ENCODE results near the gene MAMDC4.

Gene MAMDC4

DNA sequence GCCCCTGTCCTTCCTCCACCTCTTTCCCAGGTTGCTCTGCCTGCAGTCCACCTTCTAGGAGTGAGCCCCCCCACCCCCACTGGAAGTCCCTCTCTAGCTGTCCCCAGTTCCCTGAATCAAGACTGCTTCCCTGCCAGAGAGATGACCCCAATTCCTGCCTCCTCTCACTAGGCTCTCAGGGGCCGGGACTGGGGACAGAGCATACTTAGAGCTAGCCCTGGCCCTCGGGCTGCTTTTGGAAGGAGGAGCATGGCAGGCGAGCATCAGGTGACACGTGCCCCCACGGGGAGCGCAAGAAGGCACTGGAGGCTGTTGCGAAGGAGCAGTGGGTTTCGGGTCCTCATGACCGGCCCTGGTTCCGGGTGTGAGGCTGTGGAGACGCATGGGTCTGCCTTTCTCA, 43.9 kb downstream of the MAMDC4 start:
- DNase-seq, result no peak

DNA sequence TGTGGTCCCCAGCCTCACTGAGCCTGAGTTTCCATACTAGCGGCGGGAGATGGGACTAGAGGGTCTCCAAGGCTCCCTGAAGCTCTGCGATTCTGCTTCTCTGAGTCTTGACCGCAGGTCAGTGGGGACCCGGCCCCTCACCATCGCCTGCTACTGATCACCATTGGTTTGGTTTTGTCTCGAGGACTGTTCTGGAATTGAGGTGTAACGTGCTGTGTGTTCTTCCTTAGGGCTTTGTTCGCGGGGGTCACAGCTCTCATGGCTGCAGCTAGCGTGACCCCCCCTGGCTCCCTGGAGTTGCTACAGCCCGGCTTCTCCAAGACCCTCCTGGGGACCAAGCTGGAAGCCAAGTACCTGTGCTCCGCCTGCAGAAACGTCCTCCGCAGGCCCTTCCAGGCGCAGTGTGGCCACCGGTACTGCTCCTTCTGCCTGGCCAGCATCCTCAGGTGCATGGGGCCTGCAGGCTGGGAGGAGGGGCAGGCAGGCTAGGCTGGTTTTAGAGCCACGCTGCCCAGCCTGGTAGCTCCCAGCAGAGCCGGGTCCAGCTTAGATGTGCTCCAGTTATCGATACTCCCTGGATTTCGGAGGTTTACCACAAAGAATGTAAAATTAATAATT, 46.4 kb downstream of the MAMDC4 start:
- no peak for DNase-seq

DNA sequence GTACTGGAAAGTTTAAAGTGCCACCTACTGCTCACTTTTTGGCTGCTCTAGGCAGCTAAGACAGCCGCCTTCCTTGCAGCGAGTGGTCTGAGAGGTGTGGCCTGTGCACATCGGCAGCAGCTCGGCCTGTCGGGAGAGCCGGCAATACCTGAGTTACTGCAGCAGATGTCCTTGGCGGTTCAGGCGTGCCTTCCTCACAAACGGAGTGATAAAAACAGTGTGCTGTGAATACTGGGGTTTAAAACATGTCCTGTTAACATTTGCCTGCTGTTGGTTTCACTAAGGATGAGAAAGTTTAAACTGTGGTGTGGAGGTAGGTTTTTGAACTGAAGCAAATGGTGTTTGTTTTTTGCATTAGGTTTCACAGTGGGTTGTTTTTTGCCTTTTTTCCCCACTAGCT, 47.0 kb downstream of the MAMDC4 start:
- no peak for DNase-seq

DNA sequence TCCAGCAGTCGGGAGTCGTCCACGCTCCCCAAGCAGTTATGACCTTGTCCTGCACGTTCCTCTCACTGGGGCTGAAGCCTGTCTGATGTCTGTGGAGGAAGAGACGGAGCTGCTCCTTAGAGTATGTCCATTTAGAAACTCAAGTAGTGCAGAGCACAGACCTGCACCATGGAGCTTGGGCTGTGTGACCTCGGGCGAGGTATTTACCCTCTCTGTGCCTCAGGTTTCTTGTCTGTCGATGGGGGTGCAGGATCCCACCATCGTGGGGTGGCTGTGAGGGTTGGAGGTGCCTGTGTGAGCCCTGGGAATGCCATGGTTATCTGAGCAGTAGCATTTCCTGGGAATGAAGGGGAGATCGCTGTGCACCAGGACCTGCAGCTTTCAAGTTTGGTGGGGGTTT, 48.4 kb downstream of the MAMDC4 start:
- DNase-seq, result no peak

DNA sequence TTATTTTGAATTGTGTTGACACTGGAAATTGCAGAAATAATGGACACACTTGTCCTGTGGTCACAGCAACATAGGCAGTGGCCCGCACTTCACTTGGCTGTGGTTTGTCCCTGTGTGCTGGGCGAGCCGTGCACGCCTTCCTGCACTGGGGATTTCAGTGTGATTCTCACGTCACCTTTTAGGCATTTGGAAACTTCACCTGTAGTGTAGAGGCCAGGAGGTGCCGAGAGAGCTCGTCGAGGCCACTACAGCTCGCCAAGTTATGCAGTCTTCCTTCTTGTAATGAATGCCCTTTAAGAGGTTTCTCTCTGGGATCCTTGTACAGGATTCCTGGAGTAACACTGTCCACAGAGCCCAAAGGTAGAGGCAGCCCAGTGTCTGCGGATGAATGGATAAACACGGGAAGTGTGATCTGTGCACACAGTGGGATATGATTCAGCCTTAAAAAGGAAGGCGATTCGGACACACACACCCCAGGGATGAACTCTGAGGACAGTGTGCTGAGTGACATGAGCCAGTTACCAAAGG, 48.9 kb downstream of the MAMDC4 start:
- no peak for DNase-seq

DNA sequence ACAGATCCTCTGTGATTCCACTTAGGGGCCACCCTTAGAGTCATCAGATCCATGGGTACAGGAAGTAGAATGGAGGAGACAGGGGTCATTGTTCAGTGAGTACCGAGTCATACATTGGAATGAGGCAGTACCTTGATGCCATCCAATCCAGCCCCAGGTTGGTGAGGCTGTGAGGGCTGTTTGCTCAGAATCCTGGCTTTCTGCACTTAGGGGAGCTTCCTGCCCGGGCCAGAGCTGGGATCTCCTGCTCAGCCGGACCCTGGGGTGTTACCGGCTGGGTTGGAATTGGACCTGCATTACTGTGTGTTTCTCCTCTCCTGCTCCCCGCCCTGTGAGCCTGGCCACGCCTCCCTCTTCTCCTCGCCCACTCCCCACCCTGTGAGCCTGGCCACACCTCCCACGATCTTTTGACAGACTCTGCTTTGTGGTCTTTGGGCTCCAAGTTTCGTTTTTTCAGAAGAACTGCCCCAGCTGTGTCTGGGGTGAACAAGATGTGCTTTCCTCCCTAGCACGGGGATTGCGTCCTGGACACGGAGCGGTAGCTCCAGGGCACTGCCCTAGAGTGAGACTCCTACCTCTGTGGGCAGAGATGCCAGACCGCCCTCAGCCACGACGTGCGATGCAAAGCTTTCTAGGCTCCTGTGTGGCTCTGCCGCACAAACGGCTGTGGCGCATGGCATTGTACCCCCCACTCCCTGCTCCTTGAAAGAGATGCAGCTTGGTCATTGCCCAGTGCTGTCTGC, 49.5 kb downstream of the MAMDC4 start:
- DNase-seq, result peak in 2 of 4 experiments; percentile 13 to 45

DNA sequence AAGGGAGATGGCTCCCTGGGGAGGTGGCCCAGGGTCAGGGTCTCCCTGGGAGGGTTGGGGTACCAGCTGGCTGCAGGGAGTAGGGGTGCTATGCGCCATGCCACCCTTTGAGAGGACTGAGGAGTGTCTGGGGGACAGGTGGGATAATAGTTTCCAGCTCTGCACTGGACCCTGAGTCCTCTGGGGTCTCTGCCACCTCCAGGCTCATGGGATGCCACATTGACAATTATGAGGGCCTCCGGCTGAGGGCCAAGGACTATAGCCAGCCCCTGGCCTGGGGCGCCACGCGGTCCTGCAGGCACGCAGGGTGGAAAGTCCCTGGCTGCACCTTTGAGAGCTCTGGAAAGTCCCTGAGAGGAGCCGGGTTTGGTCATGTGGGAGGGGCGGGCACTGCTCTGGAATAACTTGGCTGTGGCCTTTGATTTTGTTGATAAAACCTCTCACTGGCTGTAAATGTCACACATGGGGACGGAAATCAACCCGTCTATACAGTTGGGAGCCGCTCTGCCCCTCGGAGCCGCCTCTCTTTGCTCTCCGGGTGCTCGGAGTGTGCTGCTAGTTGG, 50.2 kb downstream of the MAMDC4 start:
- DNase-seq, result peak; percentile 30 to 42 (median 40)

DNA sequence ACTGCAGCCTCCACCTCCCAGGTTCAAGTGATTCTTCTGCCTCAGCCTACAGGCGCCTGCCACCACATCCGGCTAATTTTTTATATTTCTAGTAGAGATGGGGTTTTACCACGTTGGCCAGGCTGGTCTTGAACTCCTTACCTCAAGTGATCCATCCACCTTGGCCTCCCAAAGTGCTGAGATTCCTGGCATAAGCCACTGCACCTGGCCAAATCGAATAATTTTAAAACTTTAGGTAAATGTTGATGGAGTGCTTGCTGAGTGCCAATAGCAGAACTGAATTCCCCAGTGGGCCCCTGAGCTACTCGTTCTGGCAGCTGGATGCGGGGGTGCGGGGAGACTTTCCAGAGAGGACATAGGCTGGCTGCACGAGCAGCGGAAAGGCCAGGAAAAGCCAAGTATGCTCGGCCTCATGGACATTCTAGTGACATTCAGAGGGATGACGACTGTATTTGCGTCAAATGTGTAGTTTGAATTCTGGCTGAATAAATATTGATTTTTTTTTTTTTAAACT, 51.0 kb downstream of the MAMDC4 start:
- no peak for DNase-seq

DNA sequence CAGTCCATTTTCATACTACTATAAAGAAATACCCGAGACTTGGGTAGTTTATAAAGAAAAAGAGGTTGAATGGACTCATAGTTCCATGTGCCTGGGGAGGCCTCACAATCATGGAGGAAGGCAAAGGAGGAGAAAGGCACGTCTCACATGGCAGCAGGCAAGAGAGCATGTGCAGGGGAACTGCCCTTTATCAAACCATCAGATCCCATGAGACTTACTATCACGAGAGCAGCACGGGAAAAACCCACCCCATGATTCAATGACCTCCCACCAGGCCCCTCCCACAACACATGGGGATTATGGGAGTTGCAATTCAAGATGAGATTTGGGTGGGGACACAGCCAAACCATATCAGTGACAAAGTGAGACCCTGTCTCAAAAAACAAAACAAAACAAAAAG, 54.1 kb downstream of the MAMDC4 start:
- DNase-seq, result no peak

DNA sequence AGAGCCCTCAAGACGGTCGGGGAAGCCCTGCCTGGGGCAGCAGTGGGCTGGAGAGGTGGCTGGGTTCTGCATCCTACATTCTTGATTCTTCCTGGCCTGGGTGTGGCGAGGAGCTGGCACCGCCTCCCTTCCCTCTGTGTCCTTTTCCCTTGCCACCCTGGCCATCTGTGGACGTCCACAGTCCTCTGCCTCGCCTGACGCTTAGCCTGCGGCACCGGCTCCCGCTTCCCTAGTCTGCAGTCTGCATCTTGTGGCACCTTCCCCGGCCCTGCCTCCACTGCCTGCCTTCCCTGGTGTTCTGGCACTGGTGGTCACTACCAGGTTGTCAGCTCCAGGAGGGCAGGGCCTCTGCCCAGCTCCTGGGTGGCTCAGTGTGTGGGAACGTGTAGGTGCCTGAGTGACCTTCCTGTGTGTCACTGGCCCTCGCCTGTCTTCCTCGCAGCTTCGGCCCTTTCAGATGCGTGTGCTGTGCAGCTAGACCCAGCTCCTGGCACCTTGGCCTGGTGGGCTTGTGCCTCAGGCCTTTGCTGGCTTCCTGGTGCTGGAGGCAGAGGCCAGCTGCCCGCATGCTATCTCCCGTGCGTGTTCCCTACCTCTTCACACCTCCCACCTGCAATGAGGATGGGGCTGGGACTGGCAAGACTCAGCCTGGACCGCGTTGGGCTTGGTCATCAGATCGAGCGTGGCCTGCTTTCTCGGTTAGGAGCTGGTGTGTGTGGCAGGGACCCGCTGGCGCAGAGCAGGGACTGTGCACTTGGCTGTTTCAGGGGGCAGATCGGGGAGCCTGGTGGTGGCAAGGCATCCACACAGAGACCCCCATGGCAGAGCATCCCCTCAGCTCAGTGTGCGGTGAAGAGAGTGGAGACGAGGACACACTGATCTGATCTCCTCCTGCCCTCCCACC, 55.1 kb downstream of the MAMDC4 start:
- no peak for DNase-seq
